Hepatocyte (in vitro differentiated cells): Measurements from ENCODE around the gene NOC2L. TPM values are rescaled to one million over a fixed set of nuclear protein-coding genes. Genes with fewer than 3 reads are reported as not detected.

Experiments used
- DNase-seq: peaks from one replicate; pipeline ENCODE4 v3.0.0-alpha.2; 2016; ENCODE audit warnings: low spot score
- H2AFZ ChIP-seq: fragments of 200-600 bp; sonication (generic); 2 replicates; pipeline ENCODE4 v1.6.0; 2016; ENCODE audit warnings: antibody characterized with exemption, mild to moderate bottlenecking
- H3K27ac ChIP-seq: fragments of 200-600 bp; sonication (generic); 2 replicates; pipeline ENCODE4 v1.5.1; 2016; ENCODE audit warnings: mild to moderate bottlenecking
- H3K27me3 ChIP-seq: fragments of 200-600 bp; sonication (generic); 2 replicates; pipeline ENCODE4 v1.6.1; 2016
- H3K36me3 ChIP-seq: fragments of 200-600 bp; sonication (generic); replicated peaks from 2 replicates; pipeline ENCODE4 v1.5.1; 2016; ENCODE audit warnings: low read depth; ENCODE audit not compliant: insufficient read depth
- H3K4me1 ChIP-seq: fragments of 200-600 bp; sonication (generic); 2 replicates; pipeline ENCODE4 v1.5.1; 2016; ENCODE audit warnings: mild to moderate bottlenecking, moderate library complexity; ENCODE audit not compliant: insufficient read depth
- H3K4me2 ChIP-seq: fragments of 200-600 bp; sonication (generic); 2 replicates; pipeline ENCODE4 v1.6.0; 2016
- H3K4me3 ChIP-seq: fragments of 200-600 bp; sonication (generic); 2 replicates; pipeline ENCODE4 v1.5.1; 2016; ENCODE audit warnings: mild to moderate bottlenecking
- H3K79me2 ChIP-seq: fragments of 200-600 bp; sonication (generic); 2 replicates; pipeline ENCODE4 v1.6.0; 2017; ENCODE audit warnings: mild to moderate bottlenecking
- H3K9me2 ChIP-seq: fragments of 200-600 bp; sonication (generic); replicated peaks from 2 replicates; pipeline ENCODE4 v1.6.0; 2017; ENCODE audit warnings: mild to moderate bottlenecking; ENCODE audit not compliant: insufficient read depth
- H3K9me3 ChIP-seq: fragments of 200-600 bp; sonication (generic); 2 replicates; pipeline ENCODE4 v1.5.1; 2016; ENCODE audit warnings: low read depth, mild to moderate bottlenecking
- H4K20me1 ChIP-seq: fragments of 200-600 bp; sonication (generic); 2 replicates; pipeline ENCODE4 v1.6.0; 2016; ENCODE audit warnings: mild to moderate bottlenecking; ENCODE audit not compliant: insufficient read depth, poor library complexity, severe bottlenecking
- EZH2 ChIP-seq: fragments of 200-600 bp; sonication (generic); IDR thresholded peaks from 2 replicates; pipeline ENCODE4 v1.6.1; 2016; ENCODE audit warnings: antibody characterized with exemption, mild to moderate bottlenecking, borderline replicate concordance
- EZH2phosphoT487 ChIP-seq: fragments of 200-600 bp; sonication (generic); IDR thresholded peaks from one replicate; pipeline ENCODE4 v1.6.1; 2018; ENCODE audit warnings: antibody characterized with exemption, mild to moderate bottlenecking, low read depth, moderate library complexity; ENCODE audit not compliant: unreplicated experiment, severe bottlenecking
- WGBS: methylation state at CpG from one replicate; pipeline ENCODE4 v1.1.6; 2016; ENCODE audit warnings: low lambda C conversion rate; ENCODE audit errors: missing lambda C conversion rate; 5-methylcytosine and 5-hydroxymethylcytosine counted together
- polyA plus RNA-seq: library from polyadenylated mRNA; unstranded; fragments of >200 nt; fragmentation: Nextera tagmentation; extraction: Ambion mirVana; gene quantifications from 2 replicates; pipeline ENCODE4 v1.2.1, GENCODE V29; 2016
- total RNA-seq: library from RNA; depleted of rRNA; stranded (reverse); fragments of >200 nt; gene quantifications from 2 replicates; pipeline ENCODE4 v1.2.3, GENCODE V29; 2014
- TF ChIP-seq, protein P1 (sequence below): fragments of 200-600 bp; sonication (generic); IDR thresholded peaks from 2 replicates; pipeline ENCODE4 v1.5.1; 2016; ENCODE audit warnings: antibody characterized with exemption, mild to moderate bottlenecking; ENCODE audit not compliant: poor library complexity

Gene NOC2L
- total and polyA plus RNA-seq, 2 experiments from 2014 or later: 44.3 to 66.6 TPM

DNA sequence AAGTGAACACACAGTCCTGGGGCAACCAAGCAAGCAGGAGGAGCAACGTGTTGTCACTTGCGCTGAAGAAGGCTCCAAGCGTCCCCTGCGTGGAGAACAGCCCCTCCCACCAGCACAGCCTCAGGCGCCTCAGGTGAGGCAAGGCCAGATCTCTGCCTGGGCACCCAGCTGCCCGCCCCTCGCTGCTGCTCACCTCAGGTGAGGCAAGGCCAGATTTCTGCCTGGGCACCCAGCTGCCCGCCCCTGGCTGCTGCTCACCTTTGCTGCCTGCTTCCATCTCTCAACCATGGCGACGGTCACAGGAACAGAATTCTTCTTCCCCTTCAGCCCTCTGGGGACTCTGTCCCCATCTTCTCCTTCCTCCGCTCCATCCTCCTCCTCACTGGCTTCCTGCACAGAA, 2.4 kb downstream of the NOC2L start:
- 99% methylated on average over 11 of the region's 11 CpGs for WGBS
- H3K4me2 ChIP-seq: no peak overlapping the region
- no peak for TF ChIP-seq EZH2phosphoT487
- TF ChIP-seq, protein P1, sequence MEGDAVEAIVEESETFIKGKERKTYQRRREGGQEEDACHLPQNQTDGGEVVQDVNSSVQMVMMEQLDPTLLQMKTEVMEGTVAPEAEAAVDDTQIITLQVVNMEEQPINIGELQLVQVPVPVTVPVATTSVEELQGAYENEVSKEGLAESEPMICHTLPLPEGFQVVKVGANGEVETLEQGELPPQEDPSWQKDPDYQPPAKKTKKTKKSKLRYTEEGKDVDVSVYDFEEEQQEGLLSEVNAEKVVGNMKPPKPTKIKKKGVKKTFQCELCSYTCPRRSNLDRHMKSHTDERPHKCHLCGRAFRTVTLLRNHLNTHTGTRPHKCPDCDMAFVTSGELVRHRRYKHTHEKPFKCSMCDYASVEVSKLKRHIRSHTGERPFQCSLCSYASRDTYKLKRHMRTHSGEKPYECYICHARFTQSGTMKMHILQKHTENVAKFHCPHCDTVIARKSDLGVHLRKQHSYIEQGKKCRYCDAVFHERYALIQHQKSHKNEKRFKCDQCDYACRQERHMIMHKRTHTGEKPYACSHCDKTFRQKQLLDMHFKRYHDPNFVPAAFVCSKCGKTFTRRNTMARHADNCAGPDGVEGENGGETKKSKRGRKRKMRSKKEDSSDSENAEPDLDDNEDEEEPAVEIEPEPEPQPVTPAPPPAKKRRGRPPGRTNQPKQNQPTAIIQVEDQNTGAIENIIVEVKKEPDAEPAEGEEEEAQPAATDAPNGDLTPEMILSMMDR: no peak
- no peak for TF ChIP-seq EZH2
- H2AFZ ChIP-seq: no peak overlapping the region
- DNase-seq: no peak
- H3K9me2 ChIP-seq: no peaks in the 10 kb centered on the region
- no peaks in the 10 kb centered on the region for H3K9me3 ChIP-seq
- peaks cover 20% of the 10 kb centered on the region for H3K79me2 ChIP-seq
- H3K4me3 ChIP-seq: no peak overlapping the region
- H3K27ac ChIP-seq: no peak overlapping the region
- no peaks in the 10 kb centered on the region for H3K36me3 ChIP-seq
- peaks cover 3% of the 10 kb centered on the region for H3K4me1 ChIP-seq
- peaks cover 7% of the 10 kb centered on the region for H4K20me1 ChIP-seq
- no peaks in the 10 kb centered on the region for H3K27me3 ChIP-seq

DNA sequence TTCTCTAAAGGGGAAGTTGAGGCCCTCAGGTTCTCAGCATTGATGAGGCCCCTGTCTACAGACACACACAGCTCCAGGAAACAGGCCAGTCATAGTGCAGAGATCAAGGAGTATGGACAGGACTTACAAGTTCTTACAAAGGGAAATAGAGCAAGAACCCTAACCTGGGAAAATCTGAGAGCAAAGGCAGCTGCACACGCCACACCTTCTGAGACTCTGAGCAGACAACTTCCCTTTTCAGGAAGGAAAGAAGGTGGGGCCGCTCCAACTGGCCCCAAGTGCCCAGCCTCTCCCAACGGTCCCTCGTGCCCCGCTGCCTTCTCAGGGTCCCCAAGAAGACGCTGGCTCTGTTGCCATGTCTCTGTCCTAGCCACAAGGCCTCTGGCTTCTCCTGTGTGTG, 3.6 kb downstream of the NOC2L start:
- H3K36me3 ChIP-seq: no peaks in the 10 kb centered on the region
- whole genome bisulfite sequencing: 98% methylated on average over 6 of the region's 6 CpGs
- TF ChIP-seq EZH2 (no peak), EZH2phosphoT487 (no peak)
- TF ChIP-seq, protein P1: no peak

DNA sequence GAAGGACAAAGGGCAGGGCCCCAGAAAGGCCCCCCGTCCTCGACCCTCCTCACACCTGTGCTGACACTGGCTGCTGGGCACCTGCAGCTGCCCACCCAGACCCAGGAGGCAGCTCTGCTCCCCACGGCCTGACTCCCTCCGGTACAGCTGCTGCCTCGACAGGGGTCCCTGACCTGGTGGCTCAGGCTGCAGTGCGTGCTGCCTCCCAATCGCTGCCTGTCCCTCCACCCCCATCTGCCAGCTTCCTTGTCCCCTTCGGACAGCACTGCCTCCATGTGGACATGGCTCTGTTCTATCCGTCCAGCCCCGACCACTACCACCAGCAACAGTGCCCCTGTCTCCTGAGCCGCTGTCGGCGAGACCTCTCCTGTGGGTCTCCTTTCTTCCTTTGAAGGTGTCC, 4.1 kb downstream of the NOC2L start:
- Histone ChIP-seq H3K27me3 (no peaks in the 10 kb centered on the region), H3K4me2 (no peak overlapping the region), H3K27ac (no peak overlapping the region), H3K4me3 (no peak overlapping the region), H3K9me2 (no peaks in the 10 kb centered on the region), H3K79me2 (peaks cover 20% of the 10 kb centered on the region), H4K20me1 (peaks cover 7% of the 10 kb centered on the region), H3K9me3 (no peaks in the 10 kb centered on the region), H3K36me3 (no peaks in the 10 kb centered on the region), H3K4me1 (peaks cover 3% of the 10 kb centered on the region), H2AFZ (no peak overlapping the region)
- WGBS: 90% methylated on average over 13 of the region's 13 CpGs
- TF ChIP-seq, protein P1: no peak
- TF ChIP-seq EZH2 (no peak), EZH2phosphoT487 (no peak)
- no peak for DNase-seq

More for the DNA sequence above, 3.6 kb downstream of the NOC2L start:
- Histone ChIP-seq H3K4me3 (no peak overlapping the region), H3K9me2 (no peaks in the 10 kb centered on the region), H3K27ac (no peak overlapping the region), H3K4me1 (peaks cover 3% of the 10 kb centered on the region), H3K27me3 (no peaks in the 10 kb centered on the region), H4K20me1 (peaks cover 7% of the 10 kb centered on the region), H2AFZ (no peak overlapping the region), H3K79me2 (peaks cover 20% of the 10 kb centered on the region), H3K4me2 (no peak overlapping the region), H3K9me3 (no peaks in the 10 kb centered on the region)
- no peak for DNase-seq
